IMR-90 (cell line): ENCODE results near the gene LMOD1. TPM values are rescaled to one million over a fixed set of nuclear protein-coding genes. Genes with fewer than 3 reads are reported as not detected.

ENCODE experiments used
- ATAC-seq: fragments of 200-7000 bp; cut with Tn5 transposase; 2 replicates; pipeline ENCODE4 v1.9.1; 2020; ENCODE audit warnings: low read depth, mild to moderate bottlenecking, moderate library complexity
- BruUV-seq: library from RNA; stranded (reverse); fragments of 400-500 nt; replicated peaks from 2 replicates; lab custom pipeline; 2021; lab: Mats Ljungman, UMichigan
- CTCF ChIA-PET: fragments of 300-600 bp; formaldehyde crosslinking; extraction: SDS; loops from one replicate; lab custom pipeline; 2021; ENCODE audit warnings: antibody characterized with exemption; lab: Yijun Ruan, JAX
- POLR2A ChIA-PET: fragments of 300-600 bp; sonication (Branson Sonifier 250); formaldehyde crosslinking; loops from one replicate; lab custom pipeline; 2022; ENCODE audit warnings: antibody characterized with exemption; ENCODE audit not compliant: unreplicated experiment; lab: Charles Lee
- DNase-seq: peaks from one replicate; pipeline ENCODE4 v3.0.0; 2013
- H2AFZ ChIP-seq: replicated peaks from 2 replicates; pipeline ENCODE3; 2013; ENCODE audit warnings: low read length, mild to moderate bottlenecking; ENCODE audit not compliant: poor library complexity
- H2AK5ac ChIP-seq: 2 replicates; pipeline ENCODE4 v1.6.1; 2013; ENCODE audit warnings: low read depth, low read length, inconsistent platforms
- H2AK9ac ChIP-seq: replicated peaks from 2 replicates; pipeline ENCODE3; 2013; ENCODE audit warnings: mild to moderate bottlenecking, low read depth, low read length, moderate library complexity; ENCODE audit not compliant: poor library complexity
- H2BK120ac ChIP-seq: 2 replicates; pipeline ENCODE4 v1.6.1; 2013; ENCODE audit warnings: low read depth, low read length, inconsistent platforms
- H2BK15ac ChIP-seq: 3 replicates; pipeline ENCODE4 v1.6.1; 2013; ENCODE audit warnings: low read depth, low read length, inconsistent platforms
- H2BK20ac ChIP-seq: 2 replicates; pipeline ENCODE4 v1.6.1; 2013; ENCODE audit warnings: low read depth, mild to moderate bottlenecking, inconsistent platforms, low read length, moderate library complexity
- H2BK5ac ChIP-seq: 2 replicates; pipeline ENCODE4 v1.6.1; 2013; ENCODE audit warnings: mild to moderate bottlenecking, low read depth, low read length, inconsistent platforms; ENCODE audit not compliant: poor library complexity, severe bottlenecking
- H3K14ac ChIP-seq: replicated peaks from 2 replicates; pipeline ENCODE4 v1.6.1; 2013; ENCODE audit warnings: low read depth, low read length, inconsistent platforms
- H3K18ac ChIP-seq: 2 replicates; pipeline ENCODE4 v1.6.1; 2013; ENCODE audit warnings: low read depth, low read length, control low read depth
- H3K23ac ChIP-seq: 2 replicates; pipeline ENCODE4 v1.6.1; 2013; ENCODE audit warnings: low read depth, low read length, inconsistent platforms
- H3K27ac ChIP-seq: 2 replicates; pipeline ENCODE4 v1.5.1; 2013; ENCODE audit warnings: mild to moderate bottlenecking, control low read depth, low read length; ENCODE audit not compliant: insufficient read depth
- H3K27me3 ChIP-seq: 2 replicates; pipeline ENCODE4 v1.6.1; 2013; ENCODE audit warnings: low read length; ENCODE audit not compliant: control insufficient read depth, insufficient read depth
- H3K36me3 ChIP-seq: 2 replicates; pipeline ENCODE4 v1.6.1; 2013; ENCODE audit warnings: low read length, mixed read lengths; ENCODE audit not compliant: control insufficient read depth, insufficient read depth
- H3K4ac ChIP-seq: 2 replicates; pipeline ENCODE4 v1.6.1; 2013; ENCODE audit warnings: low read depth, low read length, inconsistent platforms
- H3K4me1 ChIP-seq: 2 replicates; pipeline ENCODE4 v1.6.1; 2013; ENCODE audit warnings: low read length, mixed read lengths; ENCODE audit not compliant: control insufficient read depth, insufficient read depth
- H3K4me2 ChIP-seq: 2 replicates; pipeline ENCODE4 v1.6.1; 2013; ENCODE audit warnings: low read depth, mild to moderate bottlenecking, control low read depth, low read length, moderate library complexity
- H3K4me3 ChIP-seq: 2 replicates; pipeline ENCODE4 v1.5.1; 2013; ENCODE audit warnings: low read depth, mild to moderate bottlenecking, control low read depth, low read length, moderate library complexity; ENCODE audit not compliant: insufficient read depth
- H3K56ac ChIP-seq: 2 replicates; pipeline ENCODE4 v1.6.1; 2013; ENCODE audit warnings: low read length, inconsistent platforms; ENCODE audit not compliant: insufficient read depth; ENCODE audit errors: extremely low read depth
- H3K79me1 ChIP-seq, 2 experiments: 2 replicates each; pipeline ENCODE4 v1.6.1; 2013; ENCODE audit warnings: low read length in 2 of 2, inconsistent platforms in 1 of 2, low read depth in 1 of 2
- H3K9ac ChIP-seq: 2 replicates; pipeline ENCODE4 v1.6.1; 2013; ENCODE audit warnings: low read depth, low read length, control low read depth
- H3K9me1 ChIP-seq: 2 replicates; pipeline ENCODE4 v1.6.1; 2013; ENCODE audit warnings: low read length, inconsistent platforms; ENCODE audit not compliant: insufficient read depth
- H3K9me3 ChIP-seq: 2 replicates; pipeline ENCODE4 v1.6.1; 2013; ENCODE audit warnings: low read length; ENCODE audit not compliant: control insufficient read depth, insufficient read depth
- H4K20me1 ChIP-seq: 2 replicates; pipeline ENCODE4 v1.6.1; 2013; ENCODE audit warnings: low read length, inconsistent platforms; ENCODE audit not compliant: insufficient read depth
- H4K5ac ChIP-seq: 2 replicates; pipeline ENCODE4 v1.6.1; 2013; ENCODE audit warnings: mild to moderate bottlenecking, low read depth, low read length, control low read depth
- H4K8ac ChIP-seq, 2 experiments: 2 replicates each; pipeline ENCODE4 v1.6.1; 2013; ENCODE audit warnings: low read depth in 2 of 2, low read length in 2 of 2, control low read depth in 1 of 2, inconsistent platforms in 1 of 2
- H4K91ac ChIP-seq: 2 replicates; pipeline ENCODE4 v1.6.1; 2013; ENCODE audit warnings: low read depth, low read length, inconsistent platforms; ENCODE audit not compliant: insufficient read depth
- BHLHE40 ChIP-seq: fragments of 150-350 bp; IDR thresholded peaks from 2 replicates; pipeline ENCODE4 v1.6.1; 2016; ENCODE audit warnings: mild to moderate bottlenecking, low read depth, low read length
- CHD1 ChIP-seq: IDR thresholded peaks from 2 replicates; pipeline ENCODE4 v1.6.1; 2012; ENCODE audit warnings: low read depth, low read length, improper control_type of control experiment
- MAFK ChIP-seq: IDR thresholded peaks from 2 replicates; pipeline ENCODE4 v1.6.1; 2012; ENCODE audit warnings: low read depth, low read length, improper control_type of control experiment
- MAZ ChIP-seq: IDR thresholded peaks from 2 replicates; pipeline ENCODE4 v1.6.1; 2012; ENCODE audit warnings: low read depth, mild to moderate bottlenecking, low read length, improper control_type of control experiment, moderate library complexity, borderline replicate concordance
- NFE2L2 ChIP-seq: fragments of 150-350 bp; IDR thresholded peaks from 2 replicates; pipeline ENCODE4 v1.6.1; 2016; ENCODE audit warnings: low read depth, mild to moderate bottlenecking, low read length
- RFX5 ChIP-seq: IDR thresholded peaks from 2 replicates; pipeline ENCODE4 v1.8.0; 2012; ENCODE audit warnings: low read depth, mild to moderate bottlenecking, low read length, moderate library complexity
- WGBS, 2 experiments: methylation state at CpG; one replicate each; pipeline versions ENCODE4 v1.1.5 to v1.1.7; 2013; ENCODE audit warnings: missing lambda C conversion rate in 2 of 2; ENCODE audit not compliant: insufficient read length in 1 of 2; ENCODE audit errors: extremely low coverage in 2 of 2; 5-methylcytosine and 5-hydroxymethylcytosine counted together
- dilution Hi-C: fragments of 300-500 bp; cut with HindIII; formaldehyde crosslinking; loops from one replicate; pipeline ENCODE4 v1.14.3; 2018; ENCODE audit warnings: low sequenced_read_pairs; ENCODE audit not compliant: unreplicated experiment
- in situ Hi-C: fragments of 300-500 bp; cut with MboI; formaldehyde crosslinking; loops from 3 replicates; pipeline ENCODE4 v1.14.3; 2019; ENCODE audit warnings: low sequenced_read_pairs, inconsistent platforms, mixed read lengths
- intact Hi-C: fragments of 100-400 bp; cut with micrococcal nuclease; formaldehyde crosslinking; loops from 2 replicates; pipeline ENCODE4 v1.10.0; 2022
- polyA plus RNA-seq, 3 experiments: library from polyadenylated mRNA; depleted of rRNA; stranded (reverse); fragments of >200 nt; gene quantifications; 2 replicates each; pipeline ENCODE4 v1.2.3, GENCODE V29; 2012; ENCODE audit warnings: low replicate concordance in 1 of 3
- total RNA-seq: library from RNA; depleted of rRNA; stranded (reverse); fragments of >200 nt; gene quantifications from 2 replicates; pipeline ENCODE4 v1.2.3, GENCODE V29; 2012

The LMOD1 gene
- total and polyA plus RNA-seq, 2 of the 4 experiments (the other 2 are of a cell fraction) = 51.7 to 53.2 TPM

GRCh38 chr1:201921952-201922558 is 24.3 kb downstream of the LMOD1 start:
- dilution Hi-C loops (no loop called here), intact Hi-C loops (no loop called here), in situ Hi-C loops (no loop called here)
- no peak overlapping the region for H3K9ac ChIP-seq
- no peak overlapping the region for H2AK9ac ChIP-seq
- H3K14ac ChIP-seq = no peak overlapping the region
- 0 out of 2 replicates have a peak overlapping the region, but pooled peaks have one; percentile 12 for H3K4ac ChIP-seq
- no peak overlapping the region for H2BK20ac ChIP-seq
- peaks cover 12% of the 10 kb centered on the region for H3K9me1 ChIP-seq
- H4K20me1 ChIP-seq = peaks cover 3% of the 10 kb centered on the region; the same call in 1 of the 2 replicates
- H2BK15ac ChIP-seq = no peak overlapping the region
- no peak overlapping the region for H3K27ac ChIP-seq
- peaks cover 21% of the 10 kb centered on the region for H3K4me1 ChIP-seq
- peaks cover 37 to 56% of the 10 kb centered on the region in 2 experiments for H3K79me1 ChIP-seq
- no peak overlapping the region for H4K8ac ChIP-seq
- H3K23ac ChIP-seq = no peak overlapping the region
- CTCF ChIA-PET = no interaction called here
- no peak overlapping the region for H4K91ac ChIP-seq
- ATAC-seq (no peak), DNase-seq (no peak)
- no TSS peak for BruUV-seq
- no peak overlapping the region for H2BK120ac ChIP-seq
- H2AK5ac ChIP-seq = no peak overlapping the region
- no peaks in the 10 kb centered on the region for H3K27me3 ChIP-seq
- no peak overlapping the region for H2AFZ ChIP-seq
- WGBS, 2 experiments = no CpG with 5 or more reads among the region's 3 CpGs
- POLR2A ChIA-PET = no interaction called here
- H3K18ac ChIP-seq = no peak overlapping the region
- H4K5ac ChIP-seq = no peak overlapping the region
- no peak overlapping the region for H3K4me2 ChIP-seq
- no peak overlapping the region for H3K56ac ChIP-seq
- H3K36me3 ChIP-seq = peaks cover 16% of the 10 kb centered on the region
- H2BK5ac ChIP-seq = peak overlapping the region; percentile 35
- no peaks in the 10 kb centered on the region for H3K9me3 ChIP-seq
- peak; percentile 76 for TF ChIP-seq MAFK
- no peak for TF ChIP-seq RFX5
- TF ChIP-seq MAZ = no peak
- TF ChIP-seq CHD1 = no peak
- TF ChIP-seq BHLHE40 = no peak
- TF ChIP-seq NFE2L2 = peak; percentile 98
- no peak overlapping the region for H3K4me3 ChIP-seq
